Upper lobe of left lung (tissue), 4 donors: ENCODE data around the gene RASGRP4.
"Not testable (repeated sequence)": the region's sequence is repeated elsewhere in the genome, so short reads cannot be mapped to it uniquely, and the experiment has no call there.

ENCODE experiments used
- EP300 ChIP-seq, 4 donors: sonication (generic); formaldehyde crosslinking; IDR thresholded peaks; one replicate each; pipeline ENCODE4 v1.5.1; 2017; ENCODE audit warnings: antibody characterized with exemption in 4 of 4, control low read depth in 2 of 4
- POLR2A ChIP-seq, 4 donors: fragments of 450-650 bp; IDR thresholded peaks; one replicate each; pipeline ENCODE4 v1.5.1; 2016 to 2017; ENCODE audit warnings: antibody characterized with exemption in 4 of 4, mild to moderate bottlenecking in 2 of 4
- TF ChIP-seq, protein P1 (sequence below), 6 experiments: fragments of 450-650 bp in 4 of 6; fragments of 200-600 bp in 2 of 6; sonication (generic) in 2 of 6; IDR thresholded peaks; one replicate each; pipeline ENCODE4 v1.5.1; 2016 to 2019; ENCODE audit warnings: antibody characterized with exemption in 6 of 6

DNA sequence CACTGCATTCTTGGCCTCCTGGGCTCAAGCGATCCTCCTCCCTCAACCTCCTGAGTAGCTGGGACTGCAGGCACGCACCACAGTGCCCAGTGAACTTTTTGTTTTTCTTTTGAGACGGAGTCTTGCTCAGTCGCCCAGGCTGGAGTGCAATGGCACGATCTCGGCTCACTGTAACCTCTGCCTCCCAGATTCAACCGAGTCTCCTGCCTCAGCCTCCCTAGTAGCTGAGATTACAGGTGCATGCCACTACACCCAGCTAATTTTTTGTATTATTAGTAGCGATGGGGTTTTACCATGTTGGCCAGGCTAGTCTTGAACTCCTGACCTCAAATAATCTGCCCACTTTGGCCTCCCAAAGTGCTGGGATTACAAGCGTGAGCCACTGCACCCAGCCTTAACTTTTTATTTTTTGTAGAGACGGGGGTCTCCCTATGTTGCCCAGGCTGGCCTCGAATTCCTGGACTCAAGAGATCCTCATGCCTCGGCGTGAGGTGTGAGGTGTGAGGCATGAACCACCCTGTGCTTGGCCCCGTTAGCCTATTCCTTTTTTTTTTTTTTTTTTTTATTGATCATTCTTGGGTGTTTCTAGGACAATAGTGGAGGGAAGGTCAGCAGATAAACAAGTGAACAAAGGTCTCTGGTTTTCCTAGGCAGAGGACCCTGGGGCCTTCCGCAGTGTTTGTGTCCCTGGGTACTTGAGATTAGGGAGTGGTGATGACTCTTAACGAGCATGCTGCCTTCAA lies 62.9 kb downstream of the RASGRP4 start:
- TF ChIP-seq, protein P1, sequence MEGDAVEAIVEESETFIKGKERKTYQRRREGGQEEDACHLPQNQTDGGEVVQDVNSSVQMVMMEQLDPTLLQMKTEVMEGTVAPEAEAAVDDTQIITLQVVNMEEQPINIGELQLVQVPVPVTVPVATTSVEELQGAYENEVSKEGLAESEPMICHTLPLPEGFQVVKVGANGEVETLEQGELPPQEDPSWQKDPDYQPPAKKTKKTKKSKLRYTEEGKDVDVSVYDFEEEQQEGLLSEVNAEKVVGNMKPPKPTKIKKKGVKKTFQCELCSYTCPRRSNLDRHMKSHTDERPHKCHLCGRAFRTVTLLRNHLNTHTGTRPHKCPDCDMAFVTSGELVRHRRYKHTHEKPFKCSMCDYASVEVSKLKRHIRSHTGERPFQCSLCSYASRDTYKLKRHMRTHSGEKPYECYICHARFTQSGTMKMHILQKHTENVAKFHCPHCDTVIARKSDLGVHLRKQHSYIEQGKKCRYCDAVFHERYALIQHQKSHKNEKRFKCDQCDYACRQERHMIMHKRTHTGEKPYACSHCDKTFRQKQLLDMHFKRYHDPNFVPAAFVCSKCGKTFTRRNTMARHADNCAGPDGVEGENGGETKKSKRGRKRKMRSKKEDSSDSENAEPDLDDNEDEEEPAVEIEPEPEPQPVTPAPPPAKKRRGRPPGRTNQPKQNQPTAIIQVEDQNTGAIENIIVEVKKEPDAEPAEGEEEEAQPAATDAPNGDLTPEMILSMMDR (IDR thresholded peaks at IDR 0.05) = not testable (repeated sequence)
- not testable (repeated sequence) for TF ChIP-seq EP300, POLR2A (IDR thresholded peaks at IDR 0.05)
